HepG2 (cell line): ENCODE measurements around the gene PSMD4. TPM values are rescaled to one million over a fixed set of nuclear protein-coding genes. Genes with fewer than 3 reads are reported as not detected.

ENCODE experiments used
- AHDC1 ChIP-seq: sonication (generic); formaldehyde crosslinking; IDR thresholded peaks from 2 replicates; pipeline ENCODE4 v1.5.1; 2020; ENCODE audit warnings: mild to moderate bottlenecking, missing genetic modification reagents, borderline replicate concordance
- CC2D1A ChIP-seq: sonication (generic); formaldehyde crosslinking; IDR thresholded peaks from 2 replicates; pipeline ENCODE4 v1.8.1; 2023; ENCODE audit warnings: mild to moderate bottlenecking, missing genetic modification reagents
- HMG20A ChIP-seq: IDR thresholded peaks from 2 replicates; pipeline ENCODE4 v1.6.1; 2016; ENCODE audit warnings: borderline replicate concordance
- HOXA7 ChIP-seq: sonication (generic); formaldehyde crosslinking; IDR thresholded peaks from 2 replicates; pipeline ENCODE4 v1.8.1; 2022; ENCODE audit warnings: mild to moderate bottlenecking, missing genetic modification reagents, moderate library complexity
- KAT7 ChIP-seq: IDR thresholded peaks from 2 replicates; pipeline ENCODE4 v1.6.1; 2018; ENCODE audit warnings: borderline replicate concordance, missing compliant biosample characterization
- PBX3 ChIP-seq: sonication (generic); formaldehyde crosslinking; IDR thresholded peaks from 2 replicates; pipeline ENCODE4 v1.8.1; 2023; ENCODE audit warnings: missing genetic modification reagents, inconsistent platforms, borderline replicate concordance
- PHF21A ChIP-seq: sonication (generic); formaldehyde crosslinking; IDR thresholded peaks from 2 replicates; pipeline ENCODE4 v1.5.0; 2020; ENCODE audit warnings: mild to moderate bottlenecking, missing genetic modification reagents
- PHF5A ChIP-seq: IDR thresholded peaks from one replicate; pipeline ENCODE4 v1.6.1; 2018; ENCODE audit warnings: low read depth, missing genetic modification reagents; ENCODE audit not compliant: unreplicated experiment
- PREB ChIP-seq: sonication (generic); formaldehyde crosslinking; IDR thresholded peaks from 2 replicates; pipeline ENCODE4 v1.4.0; 2020; ENCODE audit warnings: missing genetic modification reagents
- RBM22 ChIP-seq: fragments of 200-400 bp; formaldehyde crosslinking; optimal IDR thresholded peaks from 2 replicates; pipeline ENCODE3; 2017; ENCODE audit warnings: mild to moderate bottlenecking, low read length, moderate library complexity
- RCOR2 ChIP-seq: IDR thresholded peaks from 2 replicates; pipeline ENCODE4 v1.6.1; 2016; ENCODE audit warnings: missing biosample characterization, missing genetic modification reagents
- SNAI1 ChIP-seq: sonication (generic); formaldehyde crosslinking; IDR thresholded peaks from 2 replicates; pipeline ENCODE4 v1.5.0; 2020; ENCODE audit warnings: mild to moderate bottlenecking, missing genetic modification reagents, borderline replicate concordance
- SNRNP70 ChIP-seq: fragments of 200-400 bp; formaldehyde crosslinking; IDR thresholded peaks from 2 replicates; pipeline ENCODE4 v1.6.1; 2017; ENCODE audit warnings: mild to moderate bottlenecking, low read depth, low read length, moderate library complexity
- TGIF2 ChIP-seq: IDR thresholded peaks from 2 replicates; pipeline ENCODE4 v1.6.1; 2016; ENCODE audit warnings: control low read depth, missing compliant biosample characterization
- TOPORS ChIP-seq: sonication (generic); formaldehyde crosslinking; IDR thresholded peaks from 2 replicates; pipeline ENCODE4 v1.8.0; 2023; ENCODE audit warnings: mild to moderate bottlenecking, missing genetic modification reagents
- ZNF234 ChIP-seq: sonication (generic); formaldehyde crosslinking; conservative IDR thresholded peaks from 2 replicates; pipeline ENCODE4 v1.5.1; 2020; ENCODE audit warnings: mild to moderate bottlenecking, missing genetic modification reagents
- ZNF24 ChIP-seq: fragments of 450-650 bp; IDR thresholded peaks from 2 replicates; pipeline ENCODE4 v1.6.1; 2017; ENCODE audit warnings: antibody characterized with exemption, mild to moderate bottlenecking
- ZNF251 ChIP-seq: sonication (generic); formaldehyde crosslinking; IDR thresholded peaks from 2 replicates; pipeline ENCODE4 v1.9.0; 2021; ENCODE audit warnings: mild to moderate bottlenecking, missing genetic modification reagents
- ZNF275 ChIP-seq: sonication (generic); formaldehyde crosslinking; IDR thresholded peaks from 2 replicates; pipeline ENCODE4 v1.8.0; 2022; ENCODE audit warnings: missing genetic modification reagents, mild to moderate bottlenecking, inconsistent platforms, borderline replicate concordance
- ZNF484 ChIP-seq: sonication (generic); formaldehyde crosslinking; IDR thresholded peaks from 2 replicates; pipeline ENCODE4 v1.5.1; 2020; ENCODE audit warnings: mild to moderate bottlenecking, low read depth, missing genetic modification reagents, borderline replicate concordance
- polyA plus RNA-seq, 8 experiments: library from polyadenylated mRNA; depleted of rRNA in 3 of 8; stranded (reverse) in 7 of 8; unstranded in 1 of 8; fragments of >200 nt; fragmentation: Illumina TruSeq in 4 of 8; extraction: Trizol in 4 of 8; gene quantifications; 2 replicates each; pipeline versions ENCODE4 v1.2.1 to v1.2.3, GENCODE V29; 2011 to 2016; ENCODE audit warnings: low read depth in 4 of 8, missing spikeins in 1 of 8, mixed read lengths in 1 of 8; ENCODE audit not compliant: insufficient read depth in 1 of 8
- total RNA-seq, 5 experiments: library from RNA; depleted of rRNA; stranded (reverse); fragments of >200 nt; fragmentation: Illumina TruSeq; extraction: Trizol; gene quantifications; 2 replicates each; pipeline ENCODE4 v1.2.3, GENCODE V29; 2016; ENCODE audit warnings: low read depth in 1 of 5

PSMD4 gene
- total and polyA plus RNA-seq, 2 of the 13 experiments (the other 11 are each of a cell fraction or from before 2014, with no cell fraction given), result 194 to 243 TPM

GRCh38 chr1:151281969-151282882, 27.7 kb downstream of the PSMD4 start, which contains the start of gene ZNF687 (continued):
- TF ChIP-seq TGIF2 (CRISPR knock-in tag), result no peak
- TF ChIP-seq PBX3 (CRISPR knock-in tag), result peak; percentile 99
- TF ChIP-seq PHF5A (CRISPR knock-in tag), result no peak
- no peak for TF ChIP-seq HMG20A (CRISPR knock-in tag)
- no peak; the same call in 1 of the 2 replicates for TF ChIP-seq ZNF484 (CRISPR knock-in tag)
- TF ChIP-seq KAT7, result peak; percentile 54; the same call in 1 of the 2 replicates
- peak; percentile 10 for TF ChIP-seq RBM22
- TF ChIP-seq RCOR2 (CRISPR knock-in tag), result no peak
- no peak for TF ChIP-seq HOXA7
- TF ChIP-seq AHDC1 (CRISPR knock-in tag), result no peak
- TF ChIP-seq CC2D1A, result no peak
- no peak for TF ChIP-seq ZNF24
- no peak; the same call in 1 of the 2 replicates for TF ChIP-seq ZNF275
- no peak for TF ChIP-seq ZNF251 (CRISPR knock-in tag)
- TF ChIP-seq PHF21A (CRISPR knock-in tag), result peak; percentile 84
- no peak for TF ChIP-seq SNAI1 (CRISPR knock-in tag)
- no peak for TF ChIP-seq PREB (CRISPR knock-in tag)
- TF ChIP-seq TOPORS (CRISPR knock-in tag), result 0 out of 2 replicates have a peak, but pooled peaks have one; percentile 6
- TF ChIP-seq ZNF234 (CRISPR knock-in tag), result no peak; the same call in 1 of the 2 replicates
- TF ChIP-seq SNRNP70, result no peak
